ENCODE measurements around the gene CARNS1.

DNA sequence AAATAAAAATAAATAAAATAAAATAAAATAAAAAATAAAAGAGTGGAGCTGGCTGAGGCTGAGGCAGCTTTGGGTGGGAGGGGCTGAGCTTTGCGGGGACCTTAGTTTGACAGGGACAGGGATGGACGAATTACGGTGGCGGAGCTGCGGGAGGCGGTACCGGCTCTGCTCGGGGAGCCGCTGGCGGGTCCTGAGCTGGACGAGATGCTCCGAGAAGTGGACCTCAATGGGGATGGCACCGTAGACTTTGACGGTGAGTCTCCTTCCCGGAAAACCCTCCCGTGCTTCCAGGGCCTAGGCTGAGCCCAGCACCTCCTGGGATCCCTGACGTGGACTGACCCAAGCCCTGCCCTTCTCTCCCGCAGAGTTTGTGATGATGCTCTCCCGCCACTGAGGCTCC is 42.8 kb downstream of the CARNS1 start:
- no peak for TF ChIP-seq SYNCRIP (IDR thresholded peaks at IDR 0.05; ENCODE audit: insufficient read depth, low read depth, low read length)
- TF ChIP-seq FIP1L1 (IDR thresholded peaks at IDR 0.05; ENCODE audit: borderline replicate concordance, insufficient read depth, low read depth, low read length), result no peak
- TF ChIP-seq, protein P1, sequence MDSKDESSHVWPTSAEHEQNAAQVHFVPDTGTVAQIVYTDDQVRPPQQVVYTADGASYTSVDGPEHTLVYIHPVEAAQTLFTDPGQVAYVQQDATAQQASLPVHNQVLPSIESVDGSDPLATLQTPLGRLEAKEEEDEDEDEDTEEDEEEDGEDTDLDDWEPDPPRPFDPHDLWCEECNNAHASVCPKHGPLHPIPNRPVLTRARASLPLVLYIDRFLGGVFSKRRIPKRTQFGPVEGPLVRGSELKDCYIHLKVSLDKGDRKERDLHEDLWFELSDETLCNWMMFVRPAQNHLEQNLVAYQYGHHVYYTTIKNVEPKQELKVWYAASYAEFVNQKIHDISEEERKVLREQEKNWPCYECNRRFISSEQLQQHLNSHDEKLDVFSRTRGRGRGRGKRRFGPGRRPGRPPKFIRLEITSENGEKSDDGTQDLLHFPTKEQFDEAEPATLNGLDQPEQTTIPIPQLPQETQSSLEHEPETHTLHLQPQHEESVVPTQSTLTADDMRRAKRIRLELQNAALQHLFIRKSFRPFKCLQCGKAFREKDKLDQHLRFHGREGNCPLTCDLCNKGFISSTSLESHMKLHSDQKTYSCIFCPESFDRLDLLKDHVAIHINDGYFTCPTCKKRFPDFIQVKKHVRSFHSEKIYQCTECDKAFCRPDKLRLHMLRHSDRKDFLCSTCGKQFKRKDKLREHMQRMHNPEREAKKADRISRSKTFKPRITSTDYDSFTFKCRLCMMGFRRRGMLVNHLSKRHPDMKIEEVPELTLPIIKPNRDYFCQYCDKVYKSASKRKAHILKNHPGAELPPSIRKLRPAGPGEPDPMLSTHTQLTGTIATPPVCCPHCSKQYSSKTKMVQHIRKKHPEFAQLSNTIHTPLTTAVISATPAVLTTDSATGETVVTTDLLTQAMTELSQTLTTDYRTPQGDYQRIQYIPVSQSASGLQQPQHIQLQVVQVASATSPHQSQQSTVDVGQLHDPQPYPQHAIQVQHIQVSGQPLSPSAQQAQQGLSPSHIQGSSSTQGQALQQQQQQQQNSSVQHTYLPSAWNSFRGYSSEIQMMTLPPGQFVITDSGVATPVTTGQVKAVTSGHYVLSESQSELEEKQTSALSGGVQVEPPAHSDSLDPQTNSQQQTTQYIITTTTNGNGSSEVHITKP (CRISPR knock-in tag; IDR thresholded peaks at IDR 0.05; ENCODE audit: low read depth), result no peak
- TF ChIP-seq, protein P2, sequence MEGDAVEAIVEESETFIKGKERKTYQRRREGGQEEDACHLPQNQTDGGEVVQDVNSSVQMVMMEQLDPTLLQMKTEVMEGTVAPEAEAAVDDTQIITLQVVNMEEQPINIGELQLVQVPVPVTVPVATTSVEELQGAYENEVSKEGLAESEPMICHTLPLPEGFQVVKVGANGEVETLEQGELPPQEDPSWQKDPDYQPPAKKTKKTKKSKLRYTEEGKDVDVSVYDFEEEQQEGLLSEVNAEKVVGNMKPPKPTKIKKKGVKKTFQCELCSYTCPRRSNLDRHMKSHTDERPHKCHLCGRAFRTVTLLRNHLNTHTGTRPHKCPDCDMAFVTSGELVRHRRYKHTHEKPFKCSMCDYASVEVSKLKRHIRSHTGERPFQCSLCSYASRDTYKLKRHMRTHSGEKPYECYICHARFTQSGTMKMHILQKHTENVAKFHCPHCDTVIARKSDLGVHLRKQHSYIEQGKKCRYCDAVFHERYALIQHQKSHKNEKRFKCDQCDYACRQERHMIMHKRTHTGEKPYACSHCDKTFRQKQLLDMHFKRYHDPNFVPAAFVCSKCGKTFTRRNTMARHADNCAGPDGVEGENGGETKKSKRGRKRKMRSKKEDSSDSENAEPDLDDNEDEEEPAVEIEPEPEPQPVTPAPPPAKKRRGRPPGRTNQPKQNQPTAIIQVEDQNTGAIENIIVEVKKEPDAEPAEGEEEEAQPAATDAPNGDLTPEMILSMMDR (CRISPR knock-in tag; IDR thresholded peaks at IDR 0.05), result no peak
- no peak for TF ChIP-seq MEIS2 (CRISPR knock-in tag; IDR thresholded peaks at IDR 0.05)
- no peak for TF ChIP-seq ZNF781 (CRISPR knock-in tag; IDR thresholded peaks at IDR 0.05; ENCODE audit: borderline replicate concordance, not compliant biosample characterization)
- no peak for TF ChIP-seq JUNB (CRISPR knock-in tag; IDR thresholded peaks at IDR 0.05; ENCODE audit: borderline replicate concordance)
- TF ChIP-seq ZZZ3 (CRISPR knock-in tag; IDR thresholded peaks at IDR 0.05; ENCODE audit: borderline replicate concordance), result no peak
- TF ChIP-seq LCORL (IDR thresholded peaks at IDR 0.05), result no peak
- TF ChIP-seq LCORL (CRISPR knock-in tag; IDR thresholded peaks at IDR 0.05), result no peak
- no peak for TF ChIP-seq USF2 (IDR thresholded peaks at IDR 0.05; ENCODE audit: low read depth, low read length)
- no peak for TF ChIP-seq USF2 (CRISPR knock-in tag; IDR thresholded peaks at IDR 0.05; ENCODE audit: borderline replicate concordance)
- TF ChIP-seq REST (IDR thresholded peaks at IDR 0.05; ENCODE audit: borderline replicate concordance in 1 of 2, low read depth in 1 of 2, low read length in 2 of 2), result no peak
- no peak for TF ChIP-seq CREB1 (IDR thresholded peaks at IDR 0.05)
- TF ChIP-seq CREB1 (CRISPR knock-in tag; IDR thresholded peaks at IDR 0.05), result no peak
